Loucy (cell line): ENCODE data around the gene GAB2.

Experiments used
- CTCF ChIP-seq: fragments of 200-600 bp; sonication (generic); conservative IDR thresholded peaks from 2 replicates; pipeline ENCODE4 v1.5.1; 2014; ENCODE audit warnings: mild to moderate bottlenecking, antibody characterized with exemption, low read length
- EZH2phosphoT487 ChIP-seq: fragments of 200-600 bp; IDR thresholded peaks from 2 replicates; pipeline ENCODE4 v1.6.1; 2018; ENCODE audit warnings: antibody characterized with exemption, mild to moderate bottlenecking, moderate library complexity, borderline replicate concordance

DNA sequence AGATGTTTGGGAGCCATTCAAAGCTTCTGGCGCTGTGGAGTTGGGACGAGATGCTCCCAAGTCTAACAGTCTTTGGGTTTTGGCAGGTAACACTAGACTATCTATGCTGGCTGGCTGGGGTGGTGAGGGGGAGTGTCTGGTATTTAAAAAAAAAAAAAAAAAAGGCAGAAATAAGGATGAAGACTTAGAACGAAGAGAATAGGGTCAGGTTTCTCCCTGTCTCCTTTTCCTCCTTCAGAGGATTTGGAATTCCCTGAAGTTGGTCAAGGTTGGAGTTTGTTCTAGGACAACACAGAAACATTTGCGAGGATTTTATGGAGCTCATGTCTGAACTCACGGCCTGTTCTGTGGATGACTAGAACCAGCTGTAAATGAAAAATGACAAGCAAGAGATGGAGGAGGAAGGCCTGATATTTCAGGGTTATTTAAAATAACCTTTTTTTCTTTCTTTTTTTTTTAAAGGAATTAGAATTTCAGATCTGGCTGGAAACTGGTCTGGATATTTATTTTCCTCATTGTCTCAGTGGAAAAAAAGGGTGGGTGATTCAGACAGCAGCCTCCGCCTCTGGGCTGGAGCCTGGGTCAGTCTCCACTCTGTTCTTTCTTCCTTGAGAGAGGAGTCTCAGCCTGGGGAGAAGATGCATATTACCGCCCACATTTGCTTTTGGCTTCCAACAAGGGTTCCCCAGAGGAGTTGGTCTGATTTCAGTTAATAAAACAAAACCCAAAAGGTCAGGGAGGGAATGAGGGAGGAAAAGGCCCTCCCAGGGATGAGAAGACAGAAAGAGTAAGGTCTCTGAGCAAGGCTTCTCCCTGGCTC lies 148.8 kb downstream of the GAB2 start:
- TF ChIP-seq CTCF, result no peak
- no peak for TF ChIP-seq EZH2phosphoT487
